ENCODE data around the gene SIVA1.

SIVA1 gene

GRCh38 chr14:104798300-104799243 lies 45.6 kb downstream of the SIVA1 start:
- intact Hi-C loops (cut with DNase I) = no loop called here
- no peak for DNase-seq

DNA sequence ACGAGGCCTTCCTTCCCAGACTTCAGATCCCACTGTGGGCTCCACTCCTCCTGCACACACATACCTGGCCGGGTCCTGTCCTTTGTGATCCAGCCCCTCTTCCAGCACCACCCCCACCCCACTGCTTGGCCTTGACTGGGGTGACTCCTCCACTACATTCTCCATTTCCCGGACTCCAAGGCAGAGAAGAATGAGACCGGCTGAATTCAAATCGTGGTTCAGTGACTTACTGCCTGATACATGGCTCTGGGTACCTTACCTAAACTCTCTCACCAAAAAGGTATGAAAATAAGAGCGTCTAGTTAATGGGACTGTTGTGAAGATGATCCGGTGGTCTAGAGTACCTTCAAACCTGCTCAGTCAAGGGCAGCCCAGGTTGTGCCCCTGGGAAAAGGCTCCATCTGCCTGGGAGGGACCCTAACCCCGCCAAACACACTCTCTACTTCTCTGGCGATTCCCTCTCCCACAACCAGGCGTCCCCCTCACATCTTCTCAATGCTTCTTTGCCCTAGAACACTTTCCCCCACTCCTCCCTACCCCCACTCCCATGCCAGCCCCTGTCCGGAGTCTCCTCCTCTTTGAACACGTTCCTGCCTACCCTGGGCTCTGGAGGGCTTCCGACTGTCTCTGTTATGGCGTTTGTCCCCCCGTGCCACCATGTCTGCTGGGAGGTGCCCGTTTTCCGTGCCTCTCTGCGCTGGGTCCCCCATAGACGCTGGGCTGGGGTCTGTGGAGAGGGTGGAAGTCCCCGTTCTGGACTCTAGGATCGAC lies 46.5 kb downstream of the SIVA1 start:
- intact Hi-C loops (cut with DNase I) = no loop called here
- peak in 1 of 42 donors; percentile 32 for DNase-seq

GRCh38 chr14:104800015-104800770 lies 47.2 kb downstream of the SIVA1 start:
- DNase-seq = peak in 39 of 42 donors; percentile 43 to 88 (median 71)
- intact Hi-C loops (cut with DNase I) = no loop called here

DNA sequence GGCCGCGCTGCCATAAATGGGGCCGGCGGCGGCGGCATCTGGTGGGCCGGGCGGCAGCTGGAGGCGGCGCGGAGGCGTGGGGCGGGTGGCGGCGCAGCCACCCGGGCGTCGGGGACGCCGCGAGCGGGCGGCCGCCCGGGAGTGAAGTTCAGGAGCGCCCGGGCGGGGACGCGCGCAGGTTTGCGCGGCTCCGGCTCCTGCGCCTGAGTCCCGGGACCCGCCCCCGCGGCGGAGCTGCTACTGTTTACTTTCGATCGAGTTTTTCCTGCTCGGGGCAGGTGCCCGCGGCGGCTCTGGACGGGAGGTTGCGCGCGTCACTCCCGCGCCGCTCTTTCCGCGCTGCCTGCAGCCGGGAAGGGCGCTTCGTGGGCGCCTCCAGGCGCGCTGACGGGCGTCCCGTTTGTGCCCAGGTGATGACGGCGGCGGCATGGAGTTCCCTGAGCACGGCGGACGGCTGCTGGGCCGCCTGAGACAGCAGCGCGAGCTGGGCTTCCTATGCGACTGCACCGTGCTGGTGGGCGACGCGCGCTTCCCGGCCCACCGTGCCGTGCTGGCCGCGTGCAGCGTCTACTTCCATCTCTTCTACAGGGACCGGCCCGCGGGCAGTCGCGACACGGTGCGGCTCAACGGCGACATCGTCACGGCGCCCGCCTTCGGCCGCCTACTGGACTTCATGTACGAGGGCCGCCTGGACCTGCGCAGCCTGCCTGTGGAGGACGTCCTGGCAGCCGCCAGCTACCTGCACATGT lies 48.0 kb downstream of the SIVA1 start, which contains the start of gene ZBTB42:
ZBTB42 (plus strand) TSS at position 331 of the 749 bp plus-strand sequence; CDS start at position 428, 97 bp downstream.
- intact Hi-C loops (cut with DNase I) = no loop called here
- DNase-seq = peak in 12 of 42 donors; percentile 27 to 65 (median 43)

GRCh38 chr14:104801520-104802393 lies 48.8 kb downstream of the SIVA1 start:
- intact Hi-C loops (cut with DNase I) = no loop called here
- no peak for DNase-seq

- intact Hi-C loops (cut with DNase I) = no loop called here
These were observed 49.6 kb downstream of the SIVA1 start for GRCh38 chr14:104802394-104803184.

DNA sequence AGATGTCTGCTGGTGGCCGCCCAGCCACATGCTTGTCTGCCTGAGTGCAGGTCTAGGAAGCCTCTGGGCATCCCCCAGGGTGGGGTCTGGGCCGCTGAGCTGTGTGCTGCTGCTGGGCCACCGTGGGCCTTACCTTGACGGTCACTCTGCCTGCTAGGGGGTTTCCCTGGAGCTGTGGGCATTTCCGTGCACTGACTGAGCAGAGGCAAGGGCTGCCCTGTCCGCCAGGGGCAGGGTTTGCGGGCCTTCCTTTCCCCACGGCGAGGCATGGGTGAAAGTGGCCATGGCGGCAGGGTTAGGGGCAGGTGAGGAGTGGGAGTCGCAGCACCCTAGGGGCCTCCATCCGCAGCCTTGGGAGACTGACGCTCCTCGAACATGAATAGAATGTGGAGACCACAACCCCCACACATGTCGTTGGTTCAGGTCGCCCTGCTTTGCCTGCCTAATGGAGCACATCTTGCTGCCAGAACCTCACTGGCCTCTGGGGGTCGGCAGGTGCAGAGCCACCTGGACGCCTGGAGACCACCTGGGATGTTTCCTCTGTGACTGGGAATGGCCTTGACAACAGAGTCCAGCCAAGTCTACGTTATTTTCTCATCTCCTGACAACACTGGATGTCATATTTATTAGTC lies 50.4 kb downstream of the SIVA1 start:
- intact Hi-C loops (cut with DNase I) = no loop called here
- no peak for DNase-seq

More at GRCh38 chr14:104802394-104803184, 49.6 kb downstream of the SIVA1 start:
- no peak for DNase-seq

GRCh38 chr14:104803912-104804410 lies 51.0 kb downstream of the SIVA1 start:
- intact Hi-C loops (cut with DNase I) = no loop called here

GRCh38 chr14:104804481-104805325 lies 51.8 kb downstream of the SIVA1 start:
- no peak for DNase-seq
- intact Hi-C loops (cut with DNase I) = no loop called here

More at GRCh38 chr14:104803912-104804410, 51.0 kb downstream of the SIVA1 start:
- DNase-seq = no peak

DNA sequence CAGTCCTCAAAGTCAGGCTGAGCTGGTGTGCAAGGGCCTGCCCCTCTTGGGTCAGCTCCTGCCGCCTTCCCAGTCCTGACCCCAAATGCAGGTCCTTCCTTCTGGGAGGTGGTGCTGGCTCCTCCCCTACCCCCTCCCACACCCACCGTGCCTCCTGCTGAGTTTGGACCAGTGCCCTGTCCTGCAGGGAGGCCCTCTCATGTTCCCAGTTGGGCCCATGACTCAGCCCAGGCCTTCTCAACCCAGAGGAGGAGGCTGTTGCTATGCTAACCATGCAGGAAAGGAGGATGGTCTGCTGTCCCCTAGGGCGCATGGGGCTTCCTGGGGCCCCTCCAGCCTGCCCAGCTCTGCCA lies 52.4 kb downstream of the SIVA1 start:
- intact Hi-C loops (cut with DNase I) = no loop called here
- no peak for DNase-seq

GRCh38 chr14:104805941-104806624 lies 53.1 kb downstream of the SIVA1 start:
- no peak for DNase-seq
- intact Hi-C loops (cut with DNase I) = no loop called here

- peak in 21 of 42 donors; percentile 24 to 84 (median 60) for DNase-seq
- intact Hi-C loops (cut with DNase I) = no loop called here
These were observed 53.9 kb downstream of the SIVA1 start for GRCh38 chr14:104806625-104807465.

DNA sequence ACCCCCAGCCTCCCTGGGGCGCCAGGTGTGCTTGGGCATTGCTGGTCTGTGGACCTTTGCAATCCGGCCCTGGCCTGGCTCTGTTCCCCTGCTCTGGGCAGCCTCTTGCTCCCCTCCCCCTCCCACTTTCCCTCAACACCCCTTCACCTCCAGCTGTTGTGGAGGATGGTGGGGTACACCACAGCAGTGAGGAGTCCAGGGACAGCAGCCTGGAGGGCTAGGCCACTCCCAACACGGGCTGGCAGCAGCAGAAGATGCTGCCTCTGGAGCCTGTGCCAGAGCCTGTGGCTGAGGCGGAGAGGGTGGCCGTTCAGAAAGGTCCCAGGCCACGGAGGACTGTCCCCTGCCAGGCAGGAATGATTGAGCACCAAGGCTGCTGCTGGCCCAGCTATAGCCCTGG lies 55.5 kb downstream of the SIVA1 start:
- DNase-seq = no peak
- intact Hi-C loops (cut with DNase I) = no loop called here
